ENCODE measurements around the gene PPY. TPM values are rescaled to one million over a fixed set of nuclear protein-coding genes. Genes with fewer than 3 reads are reported as not detected.
"Not testable (repeated sequence)": the region's sequence is repeated elsewhere in the genome, so short reads cannot be mapped to it uniquely, and the experiment has no call there.

PPY gene
- total RNA-seq, 1 experiment from 2014 or later = not detected

DNA sequence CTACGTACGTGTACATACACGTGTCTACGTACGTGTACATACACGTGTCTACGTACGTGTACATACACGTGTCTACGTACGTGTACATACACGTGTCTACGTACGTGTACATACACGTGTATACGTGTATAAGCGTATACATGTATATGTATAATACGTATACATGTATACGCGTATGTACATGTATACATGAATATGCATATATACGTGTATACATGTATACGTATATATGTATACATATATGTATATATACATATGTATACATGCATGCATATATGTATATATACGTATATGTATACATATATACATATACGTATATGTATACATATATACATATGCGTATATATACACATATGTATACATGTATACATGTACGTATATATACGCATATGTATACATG is 33.6 kb upstream of the PPY start (continued):
- TF ChIP-seq ESRRA (CRISPR knock-in tag; IDR thresholded peaks at IDR 0.05; ENCODE audit: borderline replicate concordance) = no peak
- TF ChIP-seq, protein P1, sequence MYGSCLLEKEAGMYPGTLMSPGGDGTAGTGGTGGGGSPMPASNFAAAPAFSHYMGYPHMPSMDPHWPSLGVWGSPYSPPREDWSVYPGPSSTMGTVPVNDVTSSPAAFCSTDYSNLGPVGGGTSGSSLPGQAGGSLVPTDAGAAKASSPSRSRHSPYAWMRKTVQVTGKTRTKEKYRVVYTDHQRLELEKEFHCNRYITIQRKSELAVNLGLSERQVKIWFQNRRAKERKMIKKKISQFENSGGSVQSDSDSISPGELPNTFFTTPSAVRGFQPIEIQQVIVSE (CRISPR knock-in tag; IDR thresholded peaks at IDR 0.05; ENCODE audit: borderline replicate concordance) = no peak
- no peak for TF ChIP-seq ETV6 (CRISPR knock-in tag; IDR thresholded peaks at IDR 0.05)
- TF ChIP-seq OVOL2 (CRISPR knock-in tag; IDR thresholded peaks at IDR 0.05; ENCODE audit: borderline replicate concordance) = no peak
- TF ChIP-seq, protein P2, sequence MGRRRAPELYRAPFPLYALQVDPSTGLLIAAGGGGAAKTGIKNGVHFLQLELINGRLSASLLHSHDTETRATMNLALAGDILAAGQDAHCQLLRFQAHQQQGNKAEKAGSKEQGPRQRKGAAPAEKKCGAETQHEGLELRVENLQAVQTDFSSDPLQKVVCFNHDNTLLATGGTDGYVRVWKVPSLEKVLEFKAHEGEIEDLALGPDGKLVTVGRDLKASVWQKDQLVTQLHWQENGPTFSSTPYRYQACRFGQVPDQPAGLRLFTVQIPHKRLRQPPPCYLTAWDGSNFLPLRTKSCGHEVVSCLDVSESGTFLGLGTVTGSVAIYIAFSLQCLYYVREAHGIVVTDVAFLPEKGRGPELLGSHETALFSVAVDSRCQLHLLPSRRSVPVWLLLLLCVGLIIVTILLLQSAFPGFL (CRISPR knock-in tag; IDR thresholded peaks at IDR 0.05; ENCODE audit: borderline replicate concordance) = no peak
- TF ChIP-seq NFE2L1 (CRISPR knock-in tag; IDR thresholded peaks at IDR 0.05) = no peak
- no peak for TF ChIP-seq NR2C2 (CRISPR knock-in tag; IDR thresholded peaks at IDR 0.05)
- TF ChIP-seq, protein P3, sequence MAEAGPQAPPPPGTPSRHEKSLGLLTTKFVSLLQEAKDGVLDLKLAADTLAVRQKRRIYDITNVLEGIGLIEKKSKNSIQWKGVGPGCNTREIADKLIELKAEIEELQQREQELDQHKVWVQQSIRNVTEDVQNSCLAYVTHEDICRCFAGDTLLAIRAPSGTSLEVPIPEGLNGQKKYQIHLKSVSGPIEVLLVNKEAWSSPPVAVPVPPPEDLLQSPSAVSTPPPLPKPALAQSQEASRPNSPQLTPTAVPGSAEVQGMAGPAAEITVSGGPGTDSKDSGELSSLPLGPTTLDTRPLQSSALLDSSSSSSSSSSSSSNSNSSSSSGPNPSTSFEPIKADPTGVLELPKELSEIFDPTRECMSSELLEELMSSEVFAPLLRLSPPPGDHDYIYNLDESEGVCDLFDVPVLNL (CRISPR knock-in tag; IDR thresholded peaks at IDR 0.05; ENCODE audit: borderline replicate concordance, low read depth) = no peak
- no peak for TF ChIP-seq ATF1 (CRISPR knock-in tag; IDR thresholded peaks at IDR 0.05)

DNA sequence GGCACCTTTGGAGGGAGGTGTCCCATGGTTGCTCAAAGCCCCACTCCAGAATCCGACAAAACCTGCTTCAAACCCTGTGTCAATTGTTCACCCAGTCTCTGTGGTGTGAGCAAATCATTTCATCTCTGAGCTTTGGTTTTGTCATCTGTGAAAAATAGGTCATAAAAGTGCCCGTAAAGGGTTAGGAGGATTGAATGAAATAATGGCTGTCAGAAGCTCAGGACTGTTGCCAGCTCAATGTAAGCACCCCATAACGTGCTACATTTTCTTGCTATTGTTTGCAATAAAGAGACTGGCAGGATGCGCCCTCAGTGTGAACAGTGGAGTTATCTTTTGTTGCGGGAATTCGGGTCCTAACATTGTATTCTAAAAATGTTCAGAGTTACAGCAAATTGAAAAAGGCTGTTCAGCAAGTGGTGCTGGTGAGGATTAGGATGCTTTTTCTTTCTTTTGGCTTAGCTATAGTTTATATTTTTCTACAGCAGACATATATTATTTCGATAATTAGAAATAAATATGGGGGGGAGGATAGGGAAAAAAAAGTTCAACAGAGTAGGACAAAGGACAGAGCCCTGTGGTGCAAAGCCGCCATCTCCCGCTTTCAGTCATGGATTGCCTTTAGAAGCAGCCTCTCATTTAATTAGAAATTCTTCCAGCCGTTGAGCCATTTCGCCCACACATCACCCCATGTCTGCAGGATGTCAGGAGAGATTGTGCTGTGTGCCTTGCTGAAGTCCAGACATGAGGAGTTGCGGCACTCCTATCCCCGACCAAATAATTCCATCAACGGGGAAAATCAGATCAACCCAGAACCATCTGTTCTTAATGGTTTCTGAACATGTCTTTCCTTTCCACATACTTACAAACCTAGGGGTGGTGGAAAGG is 32.3 kb upstream of the PPY start:
- TF ChIP-seq TEAD4 (CRISPR knock-in tag; IDR thresholded peaks at IDR 0.05) (no peak), ZSCAN18 (CRISPR knock-in tag; IDR thresholded peaks at IDR 0.05) (no peak), CBFB (CRISPR knock-in tag; IDR thresholded peaks at IDR 0.05; ENCODE audit: low read depth) (no peak), USF2 (CRISPR knock-in tag; IDR thresholded peaks at IDR 0.05) (no peak), KAT7 (CRISPR knock-in tag; IDR thresholded peaks at IDR 0.05; ENCODE audit: borderline replicate concordance) (no peak)
- Mint-ChIP-seq H3K4me3 (no peak overlapping the region), H3K4me1 (no peaks in the 10 kb centered on the region), H3K9me3 (no peaks in the 10 kb centered on the region), H3K27me3 (ENCODE audit: low read depth) (no peaks in the 10 kb centered on the region; the same call in 1 of the 2 replicates), H3K36me3 (no peaks in the 10 kb centered on the region), H3K27ac (no peak overlapping the region)
- ATAC-seq (no peak), DNase-seq (ENCODE audit: low spot score) (no peak)
- ChIA-PET CTCF (interaction anchor here (0.6 to 2.9 kb wide), 6 partner anchors 9 to 64 kb away, joined by 3 to 14 read pairs (median 3); no protein-coding TSS in a partner anchor), POLR2A (interaction anchor here (0.6 kb wide), 1 partner anchor 70 kb away, joined by 3 read pairs; no protein-coding TSS in a partner anchor)

DNA sequence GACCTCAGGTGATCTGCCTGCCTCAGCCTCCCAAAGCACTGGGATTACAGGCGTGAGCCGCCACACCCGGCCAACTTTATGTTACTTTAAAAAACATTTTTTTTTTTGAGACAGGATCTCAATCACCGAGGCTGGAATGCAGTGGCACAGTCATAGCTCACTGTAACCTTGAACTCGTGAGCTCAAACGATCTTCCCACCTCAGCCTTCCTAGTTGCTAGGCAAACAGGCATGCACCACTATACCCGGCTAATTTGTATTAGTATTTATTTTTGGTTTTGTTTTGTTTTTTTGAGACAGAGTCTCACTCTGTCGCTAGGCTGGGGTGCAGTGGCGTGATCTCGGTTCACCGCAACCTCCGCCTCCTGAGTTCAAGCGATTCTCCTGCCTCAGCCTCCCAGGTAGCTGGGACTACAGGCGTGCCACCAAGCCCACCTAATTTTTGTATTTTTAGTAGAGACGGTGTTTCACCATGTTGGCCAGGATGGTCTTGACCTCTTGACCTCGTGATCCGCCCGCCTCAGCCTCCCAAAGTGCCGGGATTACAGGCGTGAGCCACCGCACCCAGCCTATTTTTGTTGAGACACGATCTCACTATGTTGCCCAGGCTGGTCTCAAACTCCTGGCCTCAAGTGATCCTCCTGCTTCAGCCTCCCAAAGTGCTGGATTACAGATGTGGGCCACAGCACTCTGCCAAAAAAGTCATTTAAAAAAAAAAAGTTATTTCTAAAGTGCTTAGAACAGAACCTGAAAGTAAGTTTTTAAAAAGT is 30.4 kb upstream of the PPY start:
- H3K9me3 Mint-ChIP-seq; H3K36me3 Mint-ChIP-seq; DNase-seq (ENCODE audit: low spot score); H3K27me3 Mint-ChIP-seq (ENCODE audit: low read depth); POLR2A ChIA-PET; H3K4me1 Mint-ChIP-seq; ATAC-seq; H3K4me3 Mint-ChIP-seq; H3K27ac Mint-ChIP-seq: not testable (repeated sequence)
- CTCF ChIA-PET = interaction anchor here (1.5 to 4.4 kb wide), 3 partner anchors 11 to 29 kb away, joined by 7 to 15 read pairs (median 13); no protein-coding TSS in a partner anchor

DNA sequence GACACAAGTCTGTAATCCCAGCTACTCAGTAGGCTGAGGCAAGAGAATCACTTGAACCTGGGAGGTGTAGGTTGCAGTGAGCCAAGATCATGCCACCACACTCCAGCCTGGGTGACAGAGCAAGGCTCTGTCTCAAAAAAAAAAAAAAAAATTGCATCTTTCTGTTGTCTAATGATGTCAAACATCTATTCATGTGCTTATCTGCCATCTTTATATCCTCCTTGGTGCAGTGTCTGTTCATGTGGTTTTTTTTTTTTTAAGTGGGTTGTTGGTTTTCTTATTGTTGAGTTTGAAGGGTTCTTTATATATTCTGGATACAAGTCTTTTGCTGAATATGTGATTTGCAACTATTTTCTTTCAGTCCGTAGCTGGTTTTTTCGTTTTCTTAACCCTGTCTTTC is 29.2 kb upstream of the PPY start:
- H3K27ac Mint-ChIP-seq; H3K36me3 Mint-ChIP-seq; DNase-seq (ENCODE audit: low spot score); POLR2A ChIA-PET; H3K4me3 Mint-ChIP-seq; H3K4me1 Mint-ChIP-seq; H3K27me3 Mint-ChIP-seq (ENCODE audit: low read depth); ATAC-seq; H3K9me3 Mint-ChIP-seq: not testable (repeated sequence)
- CTCF ChIA-PET = interaction anchor here (1.5 to 4.4 kb wide), 2 partner anchors 12 to 28 kb away, joined by 7 to 15 read pairs; no protein-coding TSS in a partner anchor
